Thyroid gland (tissue), 4 donors: ENCODE measurements around the gene HERPUD1.

Experiments used
- CTCF ChIP-seq, 6 experiments: fragments of 200-600 bp in 3 of 6; fragments of 450-650 bp in 3 of 6; sonication (generic) in 3 of 6; IDR thresholded peaks; one replicate each; pipeline ENCODE4 v1.5.1; 2016 to 2019; ENCODE audit warnings: antibody characterized with exemption in 6 of 6, mild to moderate bottlenecking in 2 of 6, inconsistent platforms in 1 of 6, moderate library complexity in 1 of 6
- POLR2A ChIP-seq, 2 donors: fragments of 450-650 bp; IDR thresholded peaks; one replicate each; pipeline ENCODE4 v1.6.1; 2017; ENCODE audit warnings: antibody characterized with exemption in 2 of 2, mild to moderate bottlenecking in 2 of 2, moderate library complexity in 1 of 2

- TF ChIP-seq CTCF (IDR thresholded peaks at IDR 0.05): no peak
- no peak for TF ChIP-seq POLR2A (IDR thresholded peaks at IDR 0.05)
Measured at GRCh38 chr16:56966093-56966475, 34.1 kb downstream of the HERPUD1 start.
